Mucosa of stomach (tissue), 1 donor: ENCODE measurements around the gene STARD3.
"Not testable (repeated sequence)": the region's sequence is repeated elsewhere in the genome, so short reads cannot be mapped to it uniquely, and the experiment has no call there.

Experiments
- H3K27me3 ChIP-seq: one replicate; pipeline ENCODE4 v1.7.0; 2013; ENCODE audit warnings: mild to moderate bottlenecking, low read length; ENCODE audit not compliant: control insufficient read depth, insufficient read depth
- H3K36me3 ChIP-seq: one replicate; pipeline ENCODE4 v1.7.0; 2013; ENCODE audit warnings: low read length; ENCODE audit not compliant: control insufficient read depth, insufficient read depth
- H3K4me1 ChIP-seq: one replicate; pipeline ENCODE4 v1.7.0; 2013; ENCODE audit warnings: mild to moderate bottlenecking, low read length; ENCODE audit not compliant: control insufficient read depth, insufficient read depth
- H3K4me3 ChIP-seq: one replicate; pipeline ENCODE4 v1.7.0; 2013; ENCODE audit warnings: low read length
- H3K9ac ChIP-seq: one replicate; pipeline ENCODE4 v1.7.0; 2013; ENCODE audit warnings: mild to moderate bottlenecking, low read length, moderate library complexity
- H3K9me3 ChIP-seq: one replicate; pipeline ENCODE4 v1.7.0; 2013; ENCODE audit warnings: mild to moderate bottlenecking, low read length, moderate library complexity; ENCODE audit not compliant: control insufficient read depth
- donor health status: Pancreatic carcinoma.

STARD3 gene

DNA sequence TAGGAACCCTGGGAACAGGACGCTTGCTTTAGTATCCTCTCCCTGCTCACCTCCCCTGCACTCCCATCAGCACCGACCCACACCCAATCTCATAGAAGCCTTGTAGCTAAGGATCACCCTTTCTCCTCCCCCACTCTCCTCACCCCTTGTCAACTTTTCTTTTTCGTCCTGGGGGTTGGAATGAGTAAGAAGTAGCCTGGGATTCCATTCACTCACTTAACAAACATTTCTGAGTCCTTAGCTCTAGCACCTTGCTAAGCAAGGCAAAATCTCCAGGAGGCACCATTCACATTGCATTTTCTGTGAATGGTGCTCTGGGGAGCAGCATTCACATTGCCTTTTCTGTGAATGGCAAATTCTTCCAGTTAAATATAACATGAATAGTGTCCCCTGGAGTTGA lies 52.0 kb downstream of the STARD3 start:
- H3K9me3 ChIP-seq = no peaks in the 10 kb centered on the region
- no peaks in the 10 kb centered on the region for H3K27me3 ChIP-seq
- H3K36me3 ChIP-seq = no peaks in the 10 kb centered on the region
- H3K4me3 ChIP-seq = no peak overlapping the region
- peaks cover 21% of the 10 kb centered on the region for H3K4me1 ChIP-seq
- H3K9ac ChIP-seq = peak overlapping the region; percentile 77

DNA sequence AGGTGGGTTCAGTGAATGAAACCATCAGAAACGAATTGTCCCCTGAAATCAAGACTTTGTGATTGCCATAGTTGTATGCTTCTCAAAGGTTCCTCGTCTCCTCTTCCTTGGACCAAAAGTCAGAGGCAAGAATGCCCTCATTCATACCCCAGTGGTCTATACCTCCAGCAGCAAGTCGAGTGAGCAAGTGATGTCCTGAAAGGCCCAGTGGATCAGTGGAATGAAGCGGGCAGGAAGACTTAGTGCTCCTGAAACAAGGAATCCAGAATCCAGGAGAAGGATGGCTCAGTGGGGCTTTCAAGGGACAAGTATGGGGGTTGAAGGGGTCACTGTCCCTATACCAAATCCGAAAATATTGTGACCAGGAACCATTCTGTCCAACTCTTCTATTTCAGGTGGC lies 57.6 kb downstream of the STARD3 start:
- Histone ChIP-seq H3K9me3 (no peaks in the 10 kb centered on the region), H3K4me1 (peaks cover 5% of the 10 kb centered on the region), H3K27me3 (no peaks in the 10 kb centered on the region), H3K36me3 (no peaks in the 10 kb centered on the region), H3K4me3 (no peak overlapping the region), H3K9ac (no peak overlapping the region)

DNA sequence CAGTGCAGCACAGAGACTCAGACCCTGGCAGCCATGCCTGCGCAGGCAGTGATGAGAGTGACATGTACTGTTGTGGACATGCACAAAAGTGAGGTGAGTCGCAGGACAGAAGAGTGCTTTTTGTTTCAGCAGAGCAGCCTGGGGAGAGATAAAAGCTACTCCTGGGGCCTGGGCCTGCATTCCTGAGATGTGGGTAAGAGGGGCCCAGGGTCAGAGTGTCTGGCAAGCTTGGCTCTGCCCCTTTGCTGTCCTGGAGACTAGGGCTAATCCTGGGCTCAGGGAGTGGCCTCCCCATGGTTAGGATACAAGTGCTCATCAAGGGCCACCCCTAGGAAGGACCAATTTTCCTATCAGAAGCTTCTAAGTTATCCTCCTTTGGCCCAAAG lies 58.1 kb downstream of the STARD3 start:
- no peak overlapping the region for H3K9ac ChIP-seq
- no peaks in the 10 kb centered on the region for H3K27me3 ChIP-seq
- peaks cover 6% of the 10 kb centered on the region for H3K4me1 ChIP-seq
- H3K9me3 ChIP-seq = no peaks in the 10 kb centered on the region
- H3K4me3 ChIP-seq = no peak overlapping the region
- H3K36me3 ChIP-seq = no peaks in the 10 kb centered on the region

DNA sequence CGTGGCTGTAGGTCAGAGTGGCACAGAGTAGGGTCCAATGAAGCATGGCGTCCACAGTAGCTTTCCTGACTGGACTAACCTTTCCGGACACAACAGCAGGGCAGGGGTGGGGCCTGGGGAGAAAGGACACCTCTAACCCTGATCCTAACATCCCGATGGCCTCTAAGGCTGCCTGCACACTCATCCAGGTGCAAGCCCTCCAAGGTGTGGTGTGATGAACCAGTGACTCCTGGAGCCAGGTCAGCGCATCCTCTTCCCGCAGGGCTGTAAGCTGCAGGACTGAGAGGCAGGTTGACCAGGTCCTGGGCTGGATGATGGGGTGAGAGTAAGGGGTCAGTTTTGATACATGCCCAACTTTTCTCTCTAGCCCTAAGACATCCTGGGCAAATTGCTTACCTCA lies 59.8 kb downstream of the STARD3 start:
- H3K9ac ChIP-seq = no peak overlapping the region
- H3K27me3 ChIP-seq = no peaks in the 10 kb centered on the region
- peaks cover 8% of the 10 kb centered on the region for H3K4me1 ChIP-seq
- no peaks in the 10 kb centered on the region for H3K36me3 ChIP-seq
- no peak overlapping the region for H3K4me3 ChIP-seq
- no peaks in the 10 kb centered on the region for H3K9me3 ChIP-seq

DNA sequence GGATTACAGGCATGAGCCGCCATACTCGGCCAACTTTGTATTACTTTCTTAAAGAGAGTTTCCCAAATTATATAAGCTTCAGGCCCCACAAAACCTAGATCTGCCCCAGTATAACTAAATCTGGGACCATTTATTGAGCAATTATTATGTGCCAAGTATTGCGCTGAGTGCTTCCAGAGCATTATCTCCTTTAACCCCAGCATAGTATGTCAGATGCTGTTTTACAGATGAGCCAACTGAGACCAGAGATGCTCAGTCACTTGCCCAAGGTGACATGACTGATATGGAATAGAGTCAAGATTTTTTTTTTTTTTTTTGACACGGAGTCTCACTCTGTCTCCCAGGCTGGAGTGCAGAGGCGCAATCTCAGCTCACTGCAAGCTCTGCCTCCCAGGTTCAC lies 61.0 kb downstream of the STARD3 start:
- no peak overlapping the region for H3K4me3 ChIP-seq
- peaks cover 20% of the 10 kb centered on the region for H3K4me1 ChIP-seq
- no peaks in the 10 kb centered on the region for H3K9me3 ChIP-seq
- H3K36me3 ChIP-seq = no peaks in the 10 kb centered on the region
- H3K27me3 ChIP-seq = no peaks in the 10 kb centered on the region
- no peak overlapping the region for H3K9ac ChIP-seq

DNA sequence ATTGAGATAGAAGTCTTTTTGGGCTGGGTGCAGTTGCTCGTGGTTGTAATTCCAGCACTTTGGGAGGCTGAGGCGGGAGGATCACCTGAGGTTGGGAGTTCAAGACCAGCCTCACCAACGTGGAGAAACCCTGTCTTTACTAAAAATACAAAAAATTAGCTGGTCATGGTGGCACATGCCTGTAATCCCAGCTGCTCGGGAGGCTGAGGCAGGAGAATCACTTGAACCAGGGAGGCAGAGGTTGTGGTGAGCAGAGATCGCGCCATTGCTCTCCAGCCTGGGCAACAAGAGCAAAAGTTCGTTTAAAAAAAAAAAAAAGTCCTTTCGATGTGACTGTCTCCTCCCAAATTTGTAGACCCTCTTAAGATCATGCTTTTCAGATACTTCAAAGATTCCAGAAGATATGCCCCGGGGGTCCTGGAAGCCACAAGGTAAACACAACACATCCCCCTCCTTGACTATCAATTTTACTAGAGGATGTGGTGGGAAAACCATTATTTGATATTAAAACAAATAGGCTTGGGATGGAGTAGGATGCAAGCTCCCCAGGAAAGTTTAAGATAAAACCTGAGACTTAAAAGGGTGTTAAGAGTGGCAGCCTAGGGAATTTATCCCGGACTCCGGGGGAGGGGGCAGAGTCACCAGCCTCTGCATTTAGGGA lies 62.3 kb downstream of the STARD3 start:
- H3K9me3 ChIP-seq, H3K36me3 ChIP-seq, H3K27me3 ChIP-seq: not testable (repeated sequence)
- H3K4me3 ChIP-seq = peak overlapping the region; percentile 50
- peaks cover 34% of the 10 kb centered on the region for H3K4me1 ChIP-seq
- peak overlapping the region; percentile 93 for H3K9ac ChIP-seq

DNA sequence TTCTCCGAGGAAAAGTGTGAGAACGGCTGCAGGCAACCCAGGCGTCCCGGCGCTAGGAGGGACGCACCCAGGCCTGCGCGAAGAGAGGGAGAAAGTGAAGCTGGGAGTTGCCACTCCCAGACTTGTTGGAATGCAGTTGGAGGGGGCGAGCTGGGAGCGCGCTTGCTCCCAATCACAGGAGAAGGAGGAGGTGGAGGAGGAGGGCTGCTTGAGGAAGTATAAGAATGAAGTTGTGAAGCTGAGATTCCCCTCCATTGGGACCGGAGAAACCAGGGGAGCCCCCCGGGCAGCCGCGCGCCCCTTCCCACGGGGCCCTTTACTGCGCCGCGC lies 62.8 kb downstream of the STARD3 start, which contains the start of gene ERBB2:
Gene ERBB2, plus strand, starts transcription at position 247 of the 330 bp plus-strand sequence. CDS start 175 bp downstream, outside the sequence.
- H3K27me3 ChIP-seq = no peaks in the 10 kb centered on the region
- peak within 1 kb of the TSS; percentile 93 for H3K9ac ChIP-seq
- peaks cover 39% of the 10 kb centered on the region for H3K4me1 ChIP-seq
- no peaks in the 10 kb centered on the region for H3K36me3 ChIP-seq
- no peaks in the 10 kb centered on the region for H3K9me3 ChIP-seq
- peak within 1 kb of the TSS; percentile 81 for H3K4me3 ChIP-seq

DNA sequence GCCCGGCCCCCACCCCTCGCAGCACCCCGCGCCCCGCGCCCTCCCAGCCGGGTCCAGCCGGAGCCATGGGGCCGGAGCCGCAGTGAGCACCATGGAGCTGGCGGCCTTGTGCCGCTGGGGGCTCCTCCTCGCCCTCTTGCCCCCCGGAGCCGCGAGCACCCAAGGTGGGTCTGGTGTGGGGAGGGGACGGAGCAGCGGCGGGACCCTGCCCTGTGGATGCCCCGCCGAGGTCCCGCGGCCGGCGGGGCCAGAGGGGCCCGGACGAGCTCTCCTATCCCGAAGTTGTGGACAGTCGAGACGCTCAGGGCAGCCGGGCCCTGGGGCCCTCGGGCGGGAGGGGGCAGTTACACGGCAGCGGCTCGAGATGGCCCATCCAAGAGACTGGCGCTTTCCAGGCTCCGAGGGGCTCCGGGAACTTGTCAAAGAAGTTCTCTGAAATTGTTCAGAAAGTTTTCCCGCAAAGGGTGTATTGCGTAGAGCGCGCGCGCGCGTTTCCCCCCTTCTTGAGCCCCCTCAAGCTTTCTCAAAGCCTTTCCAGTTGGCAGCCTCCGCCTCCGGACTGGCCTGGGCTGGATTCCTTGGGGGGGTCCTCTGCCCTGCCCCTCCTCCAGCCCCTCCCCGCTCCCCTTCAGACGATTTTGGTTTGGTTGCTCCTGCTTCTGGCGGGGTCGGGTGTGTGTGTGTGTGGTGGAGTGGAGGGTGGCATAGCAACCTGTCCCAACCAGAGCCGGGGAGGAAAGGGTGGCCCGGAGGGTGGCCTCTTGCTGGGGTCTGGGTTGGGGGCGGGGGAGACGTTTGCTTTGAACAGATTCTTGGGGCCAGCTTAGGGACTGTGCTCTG lies 63.4 kb downstream of the STARD3 start:
- Histone ChIP-seq H3K4me3 (peak overlapping the region; percentile 81), H3K27me3 (no peaks in the 10 kb centered on the region), H3K4me1 (peaks cover 44% of the 10 kb centered on the region), H3K9me3 (no peaks in the 10 kb centered on the region), H3K9ac (peak overlapping the region; percentile 93), H3K36me3 (no peaks in the 10 kb centered on the region)

DNA sequence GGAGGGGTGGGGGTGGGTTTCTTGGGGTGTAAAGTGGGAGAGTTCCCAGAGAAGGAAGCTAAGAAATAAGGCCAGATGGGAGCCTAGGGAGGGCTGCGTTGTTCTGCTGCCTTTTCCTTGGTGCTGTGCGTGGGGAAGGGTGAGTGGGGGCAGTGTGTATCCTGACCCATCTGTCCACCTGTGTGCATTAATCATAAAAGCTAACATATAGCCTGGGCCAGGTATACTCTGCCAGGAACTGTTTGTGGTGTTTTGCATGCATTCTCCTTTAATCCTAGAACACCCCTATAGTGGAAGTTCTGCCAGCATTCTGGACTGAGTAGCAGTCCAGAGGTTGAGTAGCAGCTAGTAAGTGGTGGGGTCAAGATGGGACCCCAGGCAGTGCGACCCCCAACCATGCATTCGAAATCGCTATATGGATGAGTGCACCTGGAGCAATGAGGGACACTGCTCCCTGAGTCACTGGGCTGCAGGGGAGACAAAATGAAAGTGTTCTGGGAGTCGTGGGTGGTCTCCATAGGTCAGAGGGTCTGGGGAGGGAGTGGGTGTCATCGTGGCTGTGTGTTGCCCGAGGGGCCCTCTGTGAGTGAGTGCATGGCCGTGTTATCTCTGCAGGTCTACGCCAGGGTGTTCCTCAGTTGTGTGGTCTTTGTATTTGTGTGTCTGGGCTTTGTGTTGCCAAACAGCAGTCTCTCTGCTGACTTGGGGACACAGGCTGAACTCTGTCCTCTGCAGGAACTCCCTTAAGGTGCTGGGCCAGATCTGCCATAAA lies 64.3 kb downstream of the STARD3 start:
- Histone ChIP-seq H3K9ac (peak overlapping the region; percentile 93), H3K4me3 (peak overlapping the region; percentile 81), H3K4me1 (peaks cover 53% of the 10 kb centered on the region), H3K9me3 (no peaks in the 10 kb centered on the region), H3K27me3 (no peaks in the 10 kb centered on the region), H3K36me3 (no peaks in the 10 kb centered on the region)

DNA sequence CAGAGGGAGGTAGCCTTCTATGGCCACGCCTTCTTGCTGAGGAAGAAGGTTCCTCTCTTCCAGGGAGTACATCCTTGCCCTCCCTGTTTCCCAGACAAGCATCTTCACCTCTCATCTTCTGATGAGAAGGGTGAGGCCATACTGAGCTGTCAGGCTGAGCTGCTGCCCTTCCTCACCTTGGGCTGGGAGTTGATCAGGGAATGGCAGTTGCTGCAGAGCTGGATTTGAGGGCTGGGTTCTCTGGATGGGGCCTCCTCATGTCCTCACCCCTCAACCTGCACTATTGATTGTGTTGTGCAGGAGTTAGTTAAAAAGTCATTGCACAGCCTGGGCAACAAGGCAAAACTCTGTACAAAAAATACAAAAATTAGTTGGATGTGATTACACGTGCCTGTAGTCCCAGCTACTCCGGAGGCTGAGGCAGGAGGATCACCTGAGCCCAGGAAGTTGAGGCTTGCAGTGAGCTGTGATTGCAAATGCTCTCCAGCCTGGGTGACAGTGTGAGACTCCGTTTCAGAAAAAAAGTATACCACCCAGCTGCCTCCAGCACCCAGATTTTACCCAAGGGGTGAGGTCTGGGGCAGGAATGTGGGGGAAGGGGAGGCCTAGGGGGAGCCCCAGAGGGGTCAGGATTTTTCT lies 65.0 kb downstream of the STARD3 start:
- Histone ChIP-seq H3K27me3 (no peaks in the 10 kb centered on the region), H3K36me3 (peaks cover 1% of the 10 kb centered on the region), H3K9ac (no peak overlapping the region), H3K4me1 (peaks cover 60% of the 10 kb centered on the region), H3K4me3 (no peak overlapping the region), H3K9me3 (no peaks in the 10 kb centered on the region)

DNA sequence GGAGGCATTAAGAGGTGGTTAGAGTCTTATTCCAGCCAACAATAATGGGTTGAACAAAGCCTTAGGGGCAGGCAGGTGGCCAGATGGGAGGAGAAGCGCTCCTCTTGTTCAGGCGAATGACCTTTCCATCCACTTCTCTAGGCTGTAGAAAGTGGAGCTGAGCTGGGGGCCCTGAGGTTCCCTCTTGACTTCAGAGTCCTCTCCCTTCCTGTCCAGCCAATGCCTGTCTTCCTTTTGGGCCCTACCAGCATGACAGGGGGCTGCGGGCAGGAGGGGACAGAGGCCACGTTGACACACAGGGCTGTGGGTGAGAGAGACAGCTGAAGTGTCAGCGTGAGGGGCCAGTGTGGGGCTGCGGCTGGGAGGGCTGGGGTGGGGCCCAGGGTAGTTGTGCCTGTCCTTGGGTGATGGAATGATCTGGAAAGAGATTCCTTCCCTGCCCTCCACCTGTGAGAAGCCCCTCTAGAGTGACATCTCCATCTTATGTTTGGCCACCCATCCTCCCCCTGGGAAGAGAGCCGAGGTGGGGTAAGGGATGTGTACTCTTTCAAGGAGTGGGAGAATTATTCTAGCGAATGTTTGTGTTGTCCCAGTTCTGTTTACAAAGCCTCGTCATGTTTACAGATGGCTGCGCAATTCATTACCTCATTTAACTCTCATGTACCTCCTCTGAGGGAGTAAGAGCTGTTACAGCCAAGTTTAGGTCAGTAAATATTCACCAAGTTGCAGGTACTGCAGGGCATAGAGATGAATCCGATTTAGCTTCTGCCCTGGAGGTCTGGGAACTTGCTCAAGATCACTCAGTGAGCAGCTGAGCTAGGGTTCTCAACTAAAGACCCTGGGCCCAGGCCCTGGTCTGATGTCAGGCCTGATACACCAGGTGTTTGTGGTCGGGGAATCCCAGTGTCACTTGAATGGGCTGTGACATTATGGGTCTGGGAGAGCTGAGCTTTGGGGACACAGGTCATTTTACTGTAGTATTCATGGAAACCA lies 66.3 kb downstream of the STARD3 start:
- Histone ChIP-seq H3K4me3 (peak overlapping the region; percentile 40), H3K9me3 (no peaks in the 10 kb centered on the region), H3K4me1 (peaks cover 67% of the 10 kb centered on the region), H3K36me3 (peaks cover 8% of the 10 kb centered on the region), H3K9ac (peak overlapping the region; percentile 26), H3K27me3 (no peaks in the 10 kb centered on the region)
